GM12878 (cell line): ENCODE results near the gene ZNF652. TPM values are rescaled to one million over a fixed set of nuclear protein-coding genes. Genes with fewer than 3 reads are reported as not detected.

Source experiments
- ATF2 ChIP-seq: IDR thresholded peaks from 2 replicates; pipeline ENCODE4 v1.6.1; 2012; ENCODE audit warnings: low read length, inconsistent platforms
- ATF7 ChIP-seq: fragments of 450-650 bp; IDR thresholded peaks from 2 replicates; pipeline ENCODE4 v1.6.1; 2016; ENCODE audit warnings: low read depth, mild to moderate bottlenecking
- BHLHE40 ChIP-seq, 2 experiments: fragments of 450-650 bp in 1 of 2; IDR thresholded peaks; 2 replicates each; pipeline ENCODE4 v1.6.1; 2011 to 2017; ENCODE audit warnings: low read depth in 2 of 2, borderline replicate concordance in 1 of 2, improper control_type of control experiment in 1 of 2, low read length in 1 of 2, mild to moderate bottlenecking in 1 of 2
- CUX1 ChIP-seq: IDR thresholded peaks from 2 replicates; pipeline ENCODE4 v1.6.1; 2012; ENCODE audit warnings: improper control_type of control experiment, low read depth, low read length; ENCODE audit not compliant: insufficient replicate concordance
- EGR1 ChIP-seq, 2 experiments: IDR thresholded peaks; 1 replicate in 1 of 2; 2 replicates in 1 of 2; pipeline ENCODE4 v1.6.1; 2011 to 2012; ENCODE audit warnings: low read depth in 2 of 2, low read length in 2 of 2, borderline replicate concordance in 1 of 2, mild to moderate bottlenecking in 1 of 2, moderate library complexity in 1 of 2
- ELK1 ChIP-seq: IDR thresholded peaks from 2 replicates; pipeline ENCODE4 v1.6.1; 2012; ENCODE audit warnings: low read depth, low read length, improper control_type of control experiment
- IKZF2 ChIP-seq, 2 experiments: fragments of 450-650 bp; IDR thresholded peaks; 2 replicates each; pipeline ENCODE4 v1.6.1; 2017; ENCODE audit warnings: mild to moderate bottlenecking in 2 of 2, moderate library complexity in 2 of 2
- IRF5 ChIP-seq: fragments of 450-650 bp; IDR thresholded peaks from 2 replicates; pipeline ENCODE4 v1.6.1; 2017; ENCODE audit warnings: borderline replicate concordance
- MEF2A ChIP-seq: IDR thresholded peaks from 2 replicates; pipeline ENCODE4 v1.6.1; 2011; ENCODE audit warnings: low read depth, mild to moderate bottlenecking, low read length, moderate library complexity; ENCODE audit not compliant: insufficient read depth
- MYC ChIP-seq: IDR thresholded peaks from 2 replicates; pipeline ENCODE4 v1.6.1; 2011; ENCODE audit warnings: mild to moderate bottlenecking, low read length, moderate library complexity, inconsistent platforms; ENCODE audit not compliant: insufficient read depth, insufficient replicate concordance, insufficient read length, severe bottlenecking
- NBN ChIP-seq: fragments of 450-650 bp; IDR thresholded peaks from 2 replicates; pipeline ENCODE4 v1.6.1; 2016
- RCOR1 ChIP-seq: conservative IDR thresholded peaks from 2 replicates; pipeline ENCODE4 v1.6.1; 2012; ENCODE audit warnings: low read depth, low read length, improper control_type of control experiment
- RUNX3 ChIP-seq: IDR thresholded peaks from 2 replicates; pipeline ENCODE4 v1.6.1; 2012; ENCODE audit warnings: low read length, inconsistent platforms
- ZNF384 ChIP-seq: IDR thresholded peaks from 2 replicates; pipeline ENCODE4 v1.6.1; 2012; ENCODE audit warnings: low read depth, mild to moderate bottlenecking, low read length, improper control_type of control experiment, borderline replicate concordance
- ZNF687 ChIP-seq: fragments of 450-650 bp; IDR thresholded peaks from 2 replicates; pipeline ENCODE4 v1.6.1; 2017; ENCODE audit warnings: mild to moderate bottlenecking, moderate library complexity
- polyA plus RNA-seq, 11 experiments: library from polyadenylated mRNA; depleted of rRNA in 4 of 11; unstranded in 6 of 11; stranded (reverse) in 5 of 11; fragments of >200 nt; fragmentation: Nextera tagmentation in 4 of 11; fragmentation: Illumina TruSeq in 1 of 11; extraction: Ambion mirVana in 4 of 11; extraction: Trizol in 1 of 11; gene quantifications; 1 replicate in 1 of 11; 2 replicates in 10 of 11; pipeline versions ENCODE4 v1.2.1 to v1.2.3, GENCODE V29; 2011 to 2016; ENCODE audit warnings: inconsistent platforms in 2 of 11, missing spikeins in 2 of 11, low read depth in 1 of 11
- total RNA-seq, 4 experiments: library from RNA; depleted of rRNA in 3 of 4; stranded (reverse); fragments of >200 nt in 3 of 4; fragmentation: Illumina TruSeq in 1 of 4; extraction: Trizol in 1 of 4; gene quantifications; 2 replicates each; pipeline versions ENCODE4 v1.2.1 to v1.2.3, GENCODE V29; 2013 to 2021

ZNF652 gene
- total and polyA plus RNA-seq, 10 of the 15 experiments (the other 5 are each of a cell fraction or from before 2014, with no cell fraction given): 3.4 to 13.1 (median 8.7) TPM

GRCh38 chr17:49358641-49359247 lies 3.3 kb downstream of the ZNF652 start (continued):
- no peak for TF ChIP-seq IRF5
- TF ChIP-seq ATF7: no peak; the same call in 1 of the 2 replicates
- TF ChIP-seq RCOR1: no peak
- TF ChIP-seq ZNF384: peak; percentile 45; the same call in 1 of the 2 replicates
- TF ChIP-seq ELK1: no peak
- TF ChIP-seq BHLHE40 (IDR thresholded peaks at IDR 0.05; ENCODE audit: borderline replicate concordance in 1 of 2, low read depth in 2 of 2, low read length in 1 of 2): no peak; a peak in 1 of 4 replicates
- no peak for TF ChIP-seq EGR1 (IDR thresholded peaks at IDR 0.05; ENCODE audit: borderline replicate concordance in 1 of 2, low read depth in 2 of 2, low read length in 2 of 2)
- peak; percentile 28 for TF ChIP-seq ATF2
- TF ChIP-seq ZNF687: no peak
- TF ChIP-seq MEF2A: peak; percentile 49; the same call in 1 of the 2 replicates
- no peak for TF ChIP-seq CUX1
- 0 out of 2 replicates have a peak, but pooled peaks have one; percentile 58 for TF ChIP-seq NBN
- TF ChIP-seq RUNX3: peak; percentile 78
- TF ChIP-seq MYC: no peak
- peak; percentile 56 to 71; a peak in 3 of 4 replicates for TF ChIP-seq IKZF2 (IDR thresholded peaks at IDR 0.05)
